ENCODE data around the gene NTF3.

NTF3 gene

GRCh38 chr12:5456906-5457305 lies 25.0 kb downstream of the NTF3 start:
- DNase-seq (ENCODE audit: low read depth in 2 of 2) = no peak

DNA sequence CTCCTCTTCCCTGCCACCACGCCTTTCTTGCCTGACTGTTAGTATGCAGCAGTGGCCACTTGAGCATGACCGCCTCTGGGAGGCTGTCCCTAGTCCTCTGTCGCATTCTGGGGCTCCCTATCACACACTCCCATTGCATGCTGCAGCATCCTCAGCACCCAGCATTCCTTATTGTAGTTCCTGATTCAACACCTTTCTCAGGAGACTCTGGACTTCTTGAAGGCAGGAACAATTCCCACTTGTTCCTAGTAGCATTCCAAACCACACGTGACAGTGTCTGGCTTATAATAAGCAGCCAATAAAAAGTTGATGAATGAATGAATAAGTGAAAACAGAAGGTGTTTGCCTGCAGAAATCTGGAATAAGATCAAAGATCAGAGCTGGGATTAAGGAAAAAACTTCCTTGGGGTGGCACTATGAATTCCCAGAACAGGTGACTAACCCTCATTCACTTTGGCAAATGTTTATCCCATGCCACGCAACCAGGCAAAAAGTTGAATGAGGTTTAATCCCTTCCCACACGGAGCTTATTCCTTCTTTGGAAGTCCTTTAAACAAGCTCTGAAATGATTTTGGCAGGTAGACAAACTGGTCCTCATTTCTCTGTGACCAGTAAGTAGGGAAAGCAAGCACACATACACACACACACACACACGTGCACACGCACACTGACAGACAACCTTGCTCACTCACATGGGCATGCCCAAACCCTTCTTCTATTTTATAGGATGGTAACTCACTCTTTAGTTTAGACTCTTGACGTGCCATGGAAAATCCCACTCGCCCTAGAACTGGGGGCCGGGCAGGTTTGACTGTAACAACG lies 26.5 kb downstream of the NTF3 start:
- no peak for DNase-seq (ENCODE audit: low read depth in 2 of 2)

DNA sequence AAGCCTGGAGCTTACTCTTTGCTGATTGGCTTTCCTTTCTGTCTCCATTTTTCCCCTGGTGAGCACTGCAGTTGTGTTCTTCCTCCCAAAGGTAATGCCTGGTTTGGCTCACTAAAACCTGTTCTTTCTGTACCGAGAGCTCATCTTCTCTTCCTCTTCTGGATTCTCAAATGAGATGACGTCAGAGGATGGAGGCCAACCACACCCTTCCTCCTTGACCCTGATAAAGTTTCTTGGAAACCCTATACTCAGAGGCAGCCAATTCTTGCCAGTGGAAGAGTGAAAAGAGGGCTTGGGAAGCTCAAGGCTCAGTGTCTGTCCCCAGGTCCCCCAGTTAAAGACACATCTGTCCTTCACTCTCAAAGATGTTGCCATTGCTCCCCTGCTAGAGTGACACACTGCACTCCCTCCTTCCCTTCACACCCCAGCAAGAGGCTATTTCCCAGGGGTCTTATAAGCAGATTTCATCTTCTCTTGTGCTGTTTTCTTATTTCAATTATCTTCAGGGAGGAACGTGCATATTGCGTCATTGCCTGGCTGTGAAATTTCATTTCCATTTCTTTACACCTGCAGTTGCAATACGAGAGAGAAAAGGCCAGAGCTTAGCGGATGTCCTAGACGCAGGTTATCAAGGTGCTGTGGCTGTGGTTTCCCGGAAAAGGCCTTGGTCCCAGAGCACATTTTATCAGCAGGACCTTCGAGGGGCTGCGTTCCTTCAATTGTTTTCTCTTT lies 27.3 kb downstream of the NTF3 start:
- no peak for DNase-seq (ENCODE audit: low read depth in 2 of 2)

- no peak for DNase-seq (ENCODE audit: low read depth in 2 of 2)
Observed at GRCh38 chr12:5460817-5461216, 28.9 kb downstream of the NTF3 start.

- no peak for DNase-seq (ENCODE audit: low read depth in 2 of 2)
Observed at GRCh38 chr12:5461966-5462365, 30.1 kb downstream of the NTF3 start.

DNA sequence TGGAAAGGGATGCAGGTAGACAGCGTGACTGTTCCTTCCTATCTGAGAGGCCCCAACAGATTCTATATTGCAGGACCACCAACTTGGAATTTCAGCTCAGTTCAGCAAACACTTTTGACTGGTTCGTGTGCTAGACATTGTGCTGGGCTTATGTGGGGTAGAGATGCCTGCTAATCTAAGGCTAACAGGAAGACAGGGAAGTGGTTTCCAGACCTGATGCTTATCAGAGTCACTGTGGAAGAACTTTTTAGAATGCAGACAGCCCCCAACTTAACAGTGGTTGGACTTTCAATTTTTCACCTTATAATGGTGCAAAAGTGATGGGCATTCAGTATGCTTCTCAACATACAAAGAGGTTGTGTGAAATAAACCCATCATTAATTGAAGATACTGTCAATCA lies 32.2 kb downstream of the NTF3 start:
- no peak for DNase-seq (ENCODE audit: low read depth in 2 of 2)

DNA sequence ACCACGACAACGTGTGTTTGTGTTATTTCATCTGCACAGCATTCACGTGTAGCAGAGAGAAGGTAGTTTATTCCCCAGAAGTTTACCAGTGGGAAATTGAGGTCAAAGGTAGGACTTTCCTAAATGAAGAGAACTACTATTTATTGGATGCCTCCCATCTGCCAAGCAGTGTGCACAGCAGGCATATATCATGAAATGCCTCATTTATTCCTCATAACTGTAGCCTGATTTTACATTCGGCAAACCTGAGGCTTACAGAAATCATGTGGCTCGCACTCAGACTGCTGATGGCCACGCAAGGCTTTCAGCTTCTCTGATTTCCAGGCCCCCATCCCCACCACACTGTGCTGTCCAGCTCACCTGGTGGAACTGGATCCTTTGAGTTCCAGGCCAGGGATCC lies 33.5 kb downstream of the NTF3 start:
- DNase-seq (ENCODE audit: low read depth in 2 of 2) = no peak

- DNase-seq (ENCODE audit: low read depth in 2 of 2) = no peak
Observed at GRCh38 chr12:5466521-5466960, 34.6 kb downstream of the NTF3 start.

DNA sequence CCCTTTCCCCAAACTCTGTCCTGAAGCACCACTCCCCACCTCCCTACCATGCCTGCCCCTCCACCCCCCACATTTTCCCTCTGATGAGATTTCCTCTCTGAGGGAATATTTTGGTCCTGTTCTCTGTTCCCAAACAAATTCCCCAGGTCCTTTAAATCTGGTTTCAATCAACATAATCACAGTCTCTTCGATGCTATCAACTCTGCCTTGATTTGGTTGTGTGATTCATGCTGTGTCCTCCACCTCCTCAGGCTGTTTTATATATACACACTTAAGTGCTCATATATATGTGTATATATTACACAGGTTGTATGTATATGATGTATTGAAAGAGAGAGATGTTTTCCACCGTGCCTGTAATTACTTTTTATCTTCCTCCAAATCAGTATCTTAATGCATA lies 36.0 kb downstream of the NTF3 start:
- no peak for DNase-seq (ENCODE audit: low read depth in 2 of 2)

- DNase-seq (ENCODE audit: low read depth in 2 of 2) = no peak
Observed at GRCh38 chr12:5470221-5470620, 38.3 kb downstream of the NTF3 start.

GRCh38 chr12:5470703-5471102 lies 38.8 kb downstream of the NTF3 start:
- no peak for DNase-seq (ENCODE audit: low read depth in 2 of 2)

DNA sequence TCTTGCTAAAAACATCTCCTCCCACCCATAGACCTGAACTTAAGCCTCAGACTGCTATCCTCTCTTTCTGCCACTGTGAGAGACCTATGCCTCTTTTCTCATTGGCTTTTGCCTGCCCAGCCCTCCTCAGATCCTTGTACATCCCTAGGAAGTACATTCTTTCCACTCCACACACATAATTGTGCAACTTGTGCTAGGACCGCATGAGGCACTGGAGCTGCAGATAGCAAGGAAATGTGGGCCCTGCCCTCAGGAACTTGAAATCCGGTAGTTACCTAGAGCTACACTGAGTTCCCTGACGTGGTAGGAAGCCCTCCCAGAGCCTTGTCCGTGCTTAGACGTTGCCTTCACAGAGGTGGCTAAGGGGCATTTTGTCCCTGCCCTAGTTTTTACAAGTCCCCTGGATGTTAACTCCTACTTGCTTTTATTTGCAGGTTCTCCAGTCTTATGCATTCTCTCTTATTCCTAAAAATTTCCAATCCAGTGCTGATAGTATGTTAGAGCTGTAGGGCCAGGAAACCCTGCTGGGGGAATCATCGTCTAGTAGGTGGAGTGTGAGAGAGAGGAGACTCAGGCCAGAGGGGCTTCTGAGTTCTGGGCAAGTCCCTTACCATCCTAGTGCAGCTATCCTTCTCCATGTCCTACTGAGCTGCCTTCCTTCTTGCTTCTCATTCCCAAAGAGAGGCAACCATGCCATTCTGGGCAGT lies 41.3 kb downstream of the NTF3 start:
- DNase-seq (ENCODE audit: low read depth in 2 of 2) = no peak

- DNase-seq (ENCODE audit: low read depth in 2 of 2) = no peak
Observed at GRCh38 chr12:5473783-5474116, 41.8 kb downstream of the NTF3 start.

DNA sequence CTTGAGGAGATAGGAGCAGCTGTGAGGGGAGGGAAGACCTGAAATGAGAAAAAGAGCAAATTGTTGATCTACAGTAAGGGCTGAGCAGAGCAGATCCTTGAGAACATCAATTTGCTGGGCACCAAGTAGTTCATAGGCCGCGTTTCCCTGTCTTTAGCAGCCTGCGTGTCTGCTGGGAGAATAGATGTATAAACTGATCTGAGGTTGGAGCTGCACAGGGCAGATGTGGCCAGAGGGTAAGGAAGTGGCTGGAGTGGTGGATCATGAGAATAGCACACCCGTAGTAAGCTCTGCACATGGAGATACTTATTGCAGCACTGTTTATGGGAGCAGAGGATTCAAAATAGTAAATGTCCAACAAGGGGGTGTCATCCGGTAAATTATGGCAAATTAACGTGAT lies 44.4 kb downstream of the NTF3 start:
- no peak for DNase-seq (ENCODE audit: low read depth in 2 of 2)

DNA sequence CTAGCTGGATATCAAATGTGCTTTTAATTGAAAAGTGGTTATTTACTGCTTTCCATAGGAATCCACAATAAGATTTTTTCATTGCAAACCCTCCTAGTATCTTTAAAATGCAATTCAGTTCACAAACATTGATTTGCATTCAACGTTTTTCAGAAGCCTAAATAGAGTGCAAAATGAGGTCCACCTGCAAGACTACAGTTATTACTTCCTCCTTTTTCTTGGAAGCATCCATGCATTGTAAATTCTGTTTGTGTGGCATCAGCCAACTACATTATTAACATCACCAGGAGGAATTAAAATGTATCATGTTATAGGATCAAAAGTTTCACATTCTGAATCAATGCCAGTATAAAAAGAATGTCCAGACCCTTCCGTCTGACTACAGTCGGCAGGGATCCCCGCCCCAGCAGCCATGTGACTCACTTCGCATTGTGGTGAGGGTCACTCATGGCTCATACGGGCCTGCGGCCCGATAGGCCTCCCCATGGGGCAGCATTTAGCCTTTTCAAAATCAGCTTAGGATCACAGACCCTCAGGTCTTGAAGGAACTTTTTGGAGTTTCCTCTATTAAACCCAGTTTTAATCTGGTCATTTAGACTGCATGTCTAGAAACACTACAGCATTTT lies 46.3 kb downstream of the NTF3 start:
- no peak for DNase-seq (ENCODE audit: low read depth in 2 of 2)

DNA sequence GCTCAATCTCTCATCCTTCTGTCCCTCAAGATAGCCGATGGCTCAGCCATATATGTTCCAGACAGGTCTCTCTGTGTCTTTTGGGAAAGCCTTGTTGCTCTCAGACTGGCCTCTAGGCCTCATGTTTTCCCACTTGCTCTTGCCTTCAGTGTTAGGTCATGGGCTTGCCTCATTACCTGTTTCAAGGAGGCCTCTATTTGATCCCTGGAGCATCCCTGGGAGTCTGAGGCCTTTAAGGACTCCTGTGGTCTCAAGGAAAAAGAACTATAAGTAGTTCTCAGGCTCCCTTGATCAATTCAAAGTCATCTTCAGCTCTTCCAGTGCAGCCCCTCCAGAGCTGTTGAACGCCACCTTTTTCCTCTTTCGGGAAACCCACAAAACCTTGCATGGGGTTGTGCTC lies 47.9 kb downstream of the NTF3 start:
- no peak for DNase-seq (ENCODE audit: low read depth in 2 of 2)

- DNase-seq (ENCODE audit: low read depth in 2 of 2) = no peak
Observed at GRCh38 chr12:5480218-5480937, 48.5 kb downstream of the NTF3 start.

- no peak for DNase-seq (ENCODE audit: low read depth in 2 of 2)
Observed at GRCh38 chr12:5480938-5481303, 49.0 kb downstream of the NTF3 start.

DNA sequence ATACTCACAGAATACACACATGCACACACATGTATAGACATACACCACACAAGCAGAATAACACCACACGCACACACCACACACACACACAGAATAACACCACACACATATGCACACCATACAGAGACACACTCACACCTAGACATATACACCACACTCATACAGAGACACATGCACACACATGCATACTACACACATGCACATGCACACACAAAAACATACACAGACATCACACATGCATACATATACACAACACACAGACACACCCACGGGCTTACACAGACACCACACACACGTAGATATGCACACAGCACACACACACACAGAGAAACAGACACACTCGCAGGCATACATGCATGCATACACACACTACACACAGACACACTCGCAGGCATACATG lies 49.7 kb downstream of the NTF3 start:
- no peak for DNase-seq (ENCODE audit: low read depth in 2 of 2)

GRCh38 chr12:5484426-5484825 lies 52.5 kb downstream of the NTF3 start:
- DNase-seq (ENCODE audit: low read depth in 2 of 2) = no peak

DNA sequence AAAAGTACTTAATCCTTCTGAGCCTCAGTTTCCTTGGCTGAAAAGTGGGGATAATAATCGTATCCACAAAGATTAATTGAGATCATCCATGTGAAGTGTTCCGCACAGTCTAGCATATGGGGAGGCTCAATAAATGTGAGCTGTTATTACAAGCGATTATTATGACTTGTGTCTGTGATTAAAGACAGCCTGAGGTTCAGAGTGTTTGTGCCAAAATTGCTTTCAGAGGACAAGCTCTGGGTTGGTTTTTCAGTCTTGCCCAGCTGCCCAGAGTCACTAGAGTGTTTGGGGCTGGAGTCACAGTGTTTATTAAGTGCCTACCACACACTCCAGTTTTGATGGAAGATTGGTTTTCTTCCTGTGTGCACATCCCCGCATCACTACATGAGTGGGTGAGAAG lies 53.5 kb downstream of the NTF3 start:
- no peak for DNase-seq (ENCODE audit: low read depth in 2 of 2)

- no peak for DNase-seq (ENCODE audit: low read depth in 2 of 2)
Observed at GRCh38 chr12:5487076-5487475, 55.2 kb downstream of the NTF3 start.

All from stimulated activated CD4-positive, alpha-beta T cell treated with anti-CD3 and anti-CD28 coated beads, Interleukin-4, amount 100 ng/mL, for 48 hours (primary cell).